Nephron (organoid): ENCODE results near the gene PLA2R1.

Source experiments
- H3K27ac Mint-ChIP-seq, 3 experiments: 2 replicates each; pipeline ENCODE4 v1.8.0; 2020; ENCODE audit warnings: mixed read lengths in 3 of 3, mild to moderate bottlenecking in 2 of 3, moderate library complexity in 1 of 3
- H3K27me3 Mint-ChIP-seq: 2 replicates; pipeline ENCODE4 v1.8.0; 2021; ENCODE audit warnings: low read depth, mild to moderate bottlenecking, moderate library complexity, mixed read lengths
- H3K36me3 Mint-ChIP-seq: 2 replicates; pipeline ENCODE4 v1.8.0; 2020; ENCODE audit warnings: low read depth, mixed read lengths
- H3K4me1 Mint-ChIP-seq: 2 replicates; pipeline ENCODE4 v1.8.0; 2020; ENCODE audit warnings: mixed read lengths
- H3K4me3 Mint-ChIP-seq, 3 experiments: 2 replicates each; pipeline ENCODE4 v1.8.0; 2020; ENCODE audit warnings: mild to moderate bottlenecking in 3 of 3, mixed read lengths in 3 of 3, moderate library complexity in 2 of 3
- H3K9me3 Mint-ChIP-seq: 2 replicates; pipeline ENCODE4 v1.8.0; 2020; ENCODE audit warnings: mixed read lengths
- TF ChIP-seq, protein P1 (sequence below), 3 experiments: fragments of 200-600 bp; sonication (generic); IDR thresholded peaks; one replicate each; pipeline ENCODE4 v1.5.0; 2021; ENCODE audit warnings: antibody characterized with exemption in 3 of 3; ENCODE audit not compliant: unreplicated experiment in 3 of 3

Gene PLA2R1

DNA sequence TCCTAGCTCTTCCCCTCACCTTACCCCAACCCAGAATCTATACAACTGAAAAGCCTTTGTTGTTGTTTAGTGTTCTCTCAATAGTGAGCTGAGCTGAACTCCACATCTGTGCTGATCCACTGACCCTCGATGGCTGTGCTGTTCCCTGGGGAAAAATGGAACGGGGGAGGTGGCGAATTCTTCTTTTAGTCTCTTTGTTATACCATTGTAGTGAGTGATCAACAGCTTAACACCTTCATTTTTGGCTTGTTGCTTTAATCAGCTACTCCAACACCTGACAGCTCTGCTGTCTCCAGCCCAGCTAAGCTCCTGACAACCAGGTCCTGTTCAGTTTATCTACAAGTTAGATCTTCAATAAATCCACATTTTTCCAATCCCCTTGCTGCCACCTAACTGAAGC is 25.7 kb downstream of the PLA2R1 start:
- H3K27ac Mint-ChIP-seq: no peak overlapping the region
- TF ChIP-seq, protein P1, sequence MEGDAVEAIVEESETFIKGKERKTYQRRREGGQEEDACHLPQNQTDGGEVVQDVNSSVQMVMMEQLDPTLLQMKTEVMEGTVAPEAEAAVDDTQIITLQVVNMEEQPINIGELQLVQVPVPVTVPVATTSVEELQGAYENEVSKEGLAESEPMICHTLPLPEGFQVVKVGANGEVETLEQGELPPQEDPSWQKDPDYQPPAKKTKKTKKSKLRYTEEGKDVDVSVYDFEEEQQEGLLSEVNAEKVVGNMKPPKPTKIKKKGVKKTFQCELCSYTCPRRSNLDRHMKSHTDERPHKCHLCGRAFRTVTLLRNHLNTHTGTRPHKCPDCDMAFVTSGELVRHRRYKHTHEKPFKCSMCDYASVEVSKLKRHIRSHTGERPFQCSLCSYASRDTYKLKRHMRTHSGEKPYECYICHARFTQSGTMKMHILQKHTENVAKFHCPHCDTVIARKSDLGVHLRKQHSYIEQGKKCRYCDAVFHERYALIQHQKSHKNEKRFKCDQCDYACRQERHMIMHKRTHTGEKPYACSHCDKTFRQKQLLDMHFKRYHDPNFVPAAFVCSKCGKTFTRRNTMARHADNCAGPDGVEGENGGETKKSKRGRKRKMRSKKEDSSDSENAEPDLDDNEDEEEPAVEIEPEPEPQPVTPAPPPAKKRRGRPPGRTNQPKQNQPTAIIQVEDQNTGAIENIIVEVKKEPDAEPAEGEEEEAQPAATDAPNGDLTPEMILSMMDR (IDR thresholded peaks at IDR 0.05; ENCODE audit: unreplicated experiment in 3 of 3): no peak
- H3K36me3 Mint-ChIP-seq: no peaks in the 10 kb centered on the region
- peaks cover 27% of the 10 kb centered on the region for H3K4me1 Mint-ChIP-seq
- H3K27me3 Mint-ChIP-seq: no peaks in the 10 kb centered on the region
- no peak overlapping the region for H3K4me3 Mint-ChIP-seq
- no peaks in the 10 kb centered on the region for H3K9me3 Mint-ChIP-seq

DNA sequence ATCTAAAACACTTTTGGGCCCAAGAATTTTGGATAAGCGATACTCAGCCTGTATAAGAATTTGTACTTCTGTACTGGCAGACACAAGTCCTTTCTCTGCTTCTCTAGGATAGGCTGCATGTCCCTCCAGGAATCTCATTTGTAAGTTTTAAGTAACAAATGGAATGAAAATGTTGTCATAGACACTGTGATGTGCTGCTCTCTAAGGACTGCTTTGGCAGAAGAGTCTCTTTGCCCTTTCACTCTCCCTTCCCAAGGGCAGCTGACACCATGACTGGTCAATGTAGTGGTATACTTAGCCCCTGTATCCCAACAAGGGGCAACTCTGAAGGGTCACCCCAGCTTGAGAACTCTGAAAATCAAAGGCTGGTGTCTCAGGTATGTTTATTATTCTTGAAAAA is 27.3 kb downstream of the PLA2R1 start:
- H3K4me1 Mint-ChIP-seq: peaks cover 14% of the 10 kb centered on the region
- H3K4me3 Mint-ChIP-seq: no peak overlapping the region
- no peaks in the 10 kb centered on the region for H3K27me3 Mint-ChIP-seq
- TF ChIP-seq, protein P1 (IDR thresholded peaks at IDR 0.05; ENCODE audit: unreplicated experiment in 3 of 3): no peak
- no peaks in the 10 kb centered on the region for H3K9me3 Mint-ChIP-seq
- no peaks in the 10 kb centered on the region for H3K36me3 Mint-ChIP-seq
- H3K27ac Mint-ChIP-seq: no peak overlapping the region

DNA sequence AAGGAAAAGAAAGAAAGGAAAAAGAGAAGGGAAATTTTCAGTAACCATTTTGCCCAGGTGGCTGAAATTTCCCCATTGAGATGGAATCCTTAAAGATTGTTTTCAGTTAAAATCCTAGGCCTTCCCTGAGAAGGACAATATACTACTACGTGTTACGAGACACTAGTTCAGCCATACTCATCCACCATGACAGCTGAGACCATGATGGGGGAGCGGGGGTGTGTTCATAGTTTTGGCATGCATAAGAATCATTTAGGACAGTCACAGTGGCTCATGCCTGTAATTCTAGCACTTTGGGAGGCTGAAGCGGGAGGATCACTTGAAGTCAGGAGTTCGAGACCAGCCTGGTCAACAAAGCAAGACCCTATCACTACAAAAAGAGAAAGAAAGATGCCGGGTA is 28.0 kb downstream of the PLA2R1 start:
- no peaks in the 10 kb centered on the region for H3K36me3 Mint-ChIP-seq
- peak overlapping the region in 2 of 3 experiments; percentile 5 to 20 for H3K27ac Mint-ChIP-seq
- TF ChIP-seq, protein P1 (IDR thresholded peaks at IDR 0.05; ENCODE audit: unreplicated experiment in 3 of 3): no peak
- H3K4me3 Mint-ChIP-seq: no peak overlapping the region
- no peaks in the 10 kb centered on the region for H3K9me3 Mint-ChIP-seq
- H3K27me3 Mint-ChIP-seq: no peaks in the 10 kb centered on the region
- peaks cover 8% of the 10 kb centered on the region for H3K4me1 Mint-ChIP-seq

DNA sequence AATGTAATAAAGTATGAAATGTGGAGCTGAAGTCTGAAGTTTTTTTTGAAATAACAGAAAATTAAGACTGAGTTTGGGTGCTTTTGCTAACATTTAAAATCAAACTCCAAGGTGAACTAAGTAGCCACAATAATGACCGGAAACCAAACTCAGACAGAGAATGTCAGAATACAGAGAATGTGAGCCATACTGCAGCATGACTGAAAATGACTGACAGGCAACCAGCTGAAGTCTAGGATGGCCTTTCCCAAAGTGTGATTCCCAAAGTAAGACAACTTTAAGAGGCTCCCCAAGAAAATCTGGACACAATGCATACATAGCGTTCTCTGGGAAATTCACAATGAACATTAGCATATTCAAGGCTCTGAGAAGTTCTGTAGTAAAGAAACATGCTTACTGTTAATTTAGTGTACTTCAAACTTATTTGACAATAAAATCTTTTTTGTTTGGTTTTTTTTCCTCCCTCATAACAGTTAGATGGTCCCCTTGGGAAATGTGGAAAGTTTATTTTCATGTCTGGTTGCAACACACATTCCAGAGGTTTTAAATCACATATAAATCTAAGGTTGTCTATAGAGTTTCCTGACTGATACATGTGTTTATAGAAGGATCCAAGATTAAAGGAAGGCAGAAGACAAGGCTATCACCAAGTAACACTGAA is 28.6 kb downstream of the PLA2R1 start:
- Mint-ChIP-seq H3K4me1 (peaks cover 8% of the 10 kb centered on the region), H3K27ac (peak overlapping the region in 2 of 3 experiments; percentile 5 to 20), H3K4me3 (no peak overlapping the region), H3K9me3 (no peaks in the 10 kb centered on the region), H3K27me3 (no peaks in the 10 kb centered on the region), H3K36me3 (no peaks in the 10 kb centered on the region)
- TF ChIP-seq, protein P1 (IDR thresholded peaks at IDR 0.05; ENCODE audit: unreplicated experiment in 3 of 3): no peak

DNA sequence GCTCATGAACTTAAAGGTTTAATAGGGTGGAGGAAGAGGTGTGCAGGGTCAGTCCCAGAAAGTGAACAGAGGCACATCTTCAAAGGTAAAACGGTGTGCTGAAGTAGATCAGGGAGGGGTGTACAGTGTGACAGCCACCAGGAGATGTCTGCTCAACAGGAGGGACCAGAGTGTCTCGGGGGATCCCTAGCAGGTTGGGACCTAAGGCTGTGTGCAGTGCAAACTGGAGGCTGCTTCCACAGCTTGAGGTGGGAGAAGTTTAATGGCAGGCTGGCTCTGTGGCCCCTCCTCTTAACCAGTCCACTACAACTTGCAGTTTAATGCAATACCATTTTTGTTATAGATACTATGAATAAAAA is 33.2 kb downstream of the PLA2R1 start:
- TF ChIP-seq, protein P1 (IDR thresholded peaks at IDR 0.05; ENCODE audit: unreplicated experiment in 3 of 3): no peak

More for the DNA sequence above, 33.2 kb downstream of the PLA2R1 start:
- H3K27ac Mint-ChIP-seq: peak overlapping the region in 2 of 3 experiments; percentile 73 to 79
- H3K4me3 Mint-ChIP-seq: no peak overlapping the region
- peaks cover 21% of the 10 kb centered on the region for H3K4me1 Mint-ChIP-seq
- H3K9me3 Mint-ChIP-seq: no peaks in the 10 kb centered on the region
- H3K36me3 Mint-ChIP-seq: peaks cover 6% of the 10 kb centered on the region
- no peaks in the 10 kb centered on the region for H3K27me3 Mint-ChIP-seq
